Endothelial cell of umbilical vein (primary cell): ENCODE measurements around the gene C7orf33. TPM values are rescaled to one million over a fixed set of nuclear protein-coding genes. Genes with fewer than 3 reads are reported as not detected.

Experiments used
- BruUV-seq: library from RNA; stranded (reverse); fragments of 400-500 nt; replicated peaks from 2 replicates; lab custom pipeline; 2021; lab: Mats Ljungman, UMichigan
- CTCF ChIA-PET: fragments of 300-600, 350-600 bp; sonication (Branson Sonifier 250); formaldehyde crosslinking; loops from one replicate; lab custom pipeline; 2021; ENCODE audit warnings: antibody characterized with exemption, inconsistent platforms; lab: Charles Lee
- POLR2A ChIA-PET: fragments of 300-600, 350-600 bp; sonication (Branson Sonifier 250); formaldehyde crosslinking; loops from one replicate; lab custom pipeline; 2021; ENCODE audit warnings: antibody characterized with exemption, inconsistent platforms; lab: Charles Lee
- DNase-seq: peaks from one replicate; pipeline ENCODE4 v3.0.0-alpha.2; 2011; ENCODE audit warnings: low read depth, low spot score
- FAIRE-seq: peaks from 2 replicates; lab custom pipeline; 2011; peaks lifted over from hg19 to GRCh38; lab: Jason Lieb, UNC
- H2AFZ ChIP-seq: 2 replicates; pipeline ENCODE4 v1.6.0; 2012; ENCODE audit warnings: low read depth, low read length, control low read depth, inconsistent platforms
- H3K27ac ChIP-seq: 2 replicates; pipeline ENCODE4 v1.5.1; 2011; ENCODE audit warnings: low read depth, mild to moderate bottlenecking, control low read depth, low read length, moderate library complexity; ENCODE audit not compliant: insufficient read depth
- H3K27me3 ChIP-seq, 2 experiments: 2 replicates each; pipeline versions ENCODE4 v1.6.0 to v1.6.1; 2011; ENCODE audit warnings: low read length in 2 of 2, mixed read lengths in 1 of 2; ENCODE audit not compliant: control insufficient read depth in 2 of 2, insufficient read depth in 2 of 2
- H3K36me3 ChIP-seq, 2 experiments: 2 replicates in 1 of 2; 3 replicates in 1 of 2; pipeline ENCODE4 v1.5.1; 2011; ENCODE audit warnings: low read length in 2 of 2, mild to moderate bottlenecking in 1 of 2, moderate library complexity in 1 of 2; ENCODE audit not compliant: control insufficient read depth in 2 of 2, insufficient read depth in 2 of 2; ENCODE audit errors: extremely low read depth in 1 of 2
- H3K4me1 ChIP-seq: 3 replicates; pipeline ENCODE4 v1.5.1; 2011; ENCODE audit warnings: mild to moderate bottlenecking, low read length; ENCODE audit not compliant: control insufficient read depth, insufficient read depth; ENCODE audit errors: extremely low read depth
- H3K4me2 ChIP-seq: 2 replicates; pipeline ENCODE4 v1.6.1; 2011; ENCODE audit warnings: low read length, control low read depth, mixed read lengths; ENCODE audit not compliant: insufficient read depth
- H3K4me3 ChIP-seq, 3 experiments: fragments of 200-600 bp in 1 of 3; sonication (generic), shearing (Covaris generic) in 1 of 3; replicated peaks in 1 of 3; 2 replicates each; pipeline ENCODE4 v1.5.1; 2011 to 2016; ENCODE audit warnings: control low read depth in 3 of 3, low read length in 3 of 3, mild to moderate bottlenecking in 2 of 3, inconsistent platforms in 1 of 3, low read depth in 1 of 3, moderate library complexity in 1 of 3; ENCODE audit not compliant: insufficient read depth in 1 of 3
- H3K79me2 ChIP-seq: 2 replicates; pipeline ENCODE4 v1.6.0; 2012; ENCODE audit warnings: low read length, inconsistent platforms; ENCODE audit not compliant: control insufficient read depth, insufficient read depth
- H3K9ac ChIP-seq: replicated peaks from 2 replicates; pipeline ENCODE3; 2011; ENCODE audit warnings: low read length, control low read depth; ENCODE audit not compliant: insufficient read depth; ENCODE audit errors: extremely low read depth
- H3K9me1 ChIP-seq: replicated peaks from 3 replicates; pipeline ENCODE4 v1.6.0; 2011; ENCODE audit warnings: mild to moderate bottlenecking, low read length; ENCODE audit not compliant: control insufficient read depth, insufficient read depth; ENCODE audit errors: extremely low read depth
- H3K9me3 ChIP-seq: replicated peaks from 2 replicates; pipeline ENCODE4 v1.5.1; 2012; ENCODE audit warnings: low read length, inconsistent platforms; ENCODE audit not compliant: control insufficient read depth, insufficient read depth
- H4K20me1 ChIP-seq: replicated peaks from 2 replicates; pipeline ENCODE3; 2011; ENCODE audit warnings: mild to moderate bottlenecking, low read length; ENCODE audit not compliant: control insufficient read depth, insufficient read depth; ENCODE audit errors: extremely low read depth
- CTCF ChIP-seq, 2 donors: IDR thresholded peaks; 1 replicate in 1 of 2; 2 replicates in 1 of 2; pipeline ENCODE4 v1.5.1; 2011; ENCODE audit warnings: low read length in 2 of 2, mild to moderate bottlenecking in 2 of 2, moderate library complexity in 2 of 2, control low read depth in 1 of 2, inconsistent platforms in 1 of 2, low read depth in 1 of 2; ENCODE audit not compliant: insufficient read depth in 1 of 2; ENCODE audit errors: extremely low read depth in 1 of 2
- EZH2 ChIP-seq: IDR thresholded peaks from 2 replicates; pipeline ENCODE4 v1.6.1; 2012; ENCODE audit warnings: borderline replicate concordance, low read depth, mild to moderate bottlenecking, moderate library complexity, low read length, inconsistent platforms; ENCODE audit not compliant: severe bottlenecking
- FOS ChIP-seq: IDR thresholded peaks from 2 replicates; pipeline ENCODE4 v1.6.1; 2011; ENCODE audit warnings: mild to moderate bottlenecking, low read length, moderate library complexity, borderline replicate concordance; ENCODE audit not compliant: insufficient read depth
- GATA2 ChIP-seq: IDR thresholded peaks from 2 replicates; pipeline ENCODE4 v1.7.0; 2011; ENCODE audit warnings: low read depth, mild to moderate bottlenecking, moderate library complexity, mixed read lengths, low read length; ENCODE audit not compliant: insufficient read length, insufficient read depth
- JUN ChIP-seq: IDR thresholded peaks from 2 replicates; pipeline ENCODE4 v1.6.1; 2011; ENCODE audit warnings: borderline replicate concordance, low read depth; ENCODE audit not compliant: insufficient read length, insufficient read depth
- MAX ChIP-seq: IDR thresholded peaks from 2 replicates; pipeline ENCODE4 v1.6.1; 2011; ENCODE audit not compliant: insufficient read depth, insufficient read length
- MYC ChIP-seq: IDR thresholded peaks from one replicate; pipeline ENCODE4 v1.6.1; 2011; ENCODE audit warnings: mild to moderate bottlenecking, low read depth, low read length
- POLR2A ChIP-seq: IDR thresholded peaks from 2 replicates; pipeline ENCODE4 v1.6.1; 2012; ENCODE audit warnings: low read depth, mild to moderate bottlenecking, control low read depth, low read length
- POLR2AphosphoS5 ChIP-seq: IDR thresholded peaks from 2 replicates; pipeline ENCODE4 v1.6.1; 2012; ENCODE audit warnings: low read depth, mild to moderate bottlenecking, control low read depth, low read length, moderate library complexity; ENCODE audit not compliant: insufficient read depth
- dilution Hi-C: fragments of 300-500 bp; cut with MboI; formaldehyde crosslinking; loops from one replicate; pipeline ENCODE4 v1.15.0; 2019; ENCODE audit warnings: low sequenced_read_pairs; ENCODE audit not compliant: extremely low pct_ligation_motif_present
- intact Hi-C: fragments of 100-400 bp; cut with micrococcal nuclease; formaldehyde crosslinking; loops from one replicate; pipeline ENCODE4 v1.10.0; 2022
- polyA plus RNA-seq, 4 experiments: library from polyadenylated mRNA; depleted of rRNA in 3 of 4; stranded (reverse) in 3 of 4; unstranded in 1 of 4; fragments of >200 nt; gene quantifications; 2 replicates each; pipeline versions ENCODE4 v1.2.1 to v1.2.3, GENCODE V29; 2011 to 2012; ENCODE audit warnings: missing spikeins in 1 of 4
- total RNA-seq: library from RNA; stranded (reverse); gene quantifications from 2 replicates; pipeline ENCODE4 v1.2.3, GENCODE V29; 2021

C7orf33 gene
- total and polyA plus RNA-seq, 2 donors (not counting 3 experiments of a cell fraction or from before 2014, with no cell fraction given), result not detected

- Histone ChIP-seq H3K79me2 (no peaks in the 10 kb centered on the region), H3K27me3 (no peaks in the 10 kb centered on the region), H2AFZ (no peak overlapping the region), H3K27ac (no peak overlapping the region), H3K9ac (no peak overlapping the region), H3K4me2 (no peak overlapping the region), H4K20me1 (no peaks in the 10 kb centered on the region), H3K9me1 (no peaks in the 10 kb centered on the region), H3K36me3 (no peaks in the 10 kb centered on the region), H3K9me3 (no peaks in the 10 kb centered on the region), H3K4me3 (no peak overlapping the region), H3K4me1 (no peaks in the 10 kb centered on the region)
- CTCF ChIA-PET, result no interaction called here
- TF ChIP-seq EZH2 (no peak), POLR2A (no peak), GATA2 (no peak), POLR2AphosphoS5 (no peak), FOS (no peak), MYC (no peak), MAX (no peak), JUN (no peak), CTCF (IDR thresholded peaks at IDR 0.05; ENCODE audit: extremely low read depth in 1 of 2, insufficient read depth in 1 of 2, low read depth in 1 of 2, low read length in 2 of 2) (no peak)
- no peak for FAIRE-seq
- dilution Hi-C loops (no loop called here), intact Hi-C loops (no loop called here)
- no peak for DNase-seq
- POLR2A ChIA-PET, result no interaction called here
- BruUV-seq, result no TSS peak
Observed at GRCh38 chr7:148543302-148543701, 47.3 kb upstream of the C7orf33 start.
